HG03103 (cell line): ENCODE results near the gene DUOX2.
A peak's percentile ranks its signal among the peaks of the same experiment; 100 is the strongest.
"Not testable (repeated sequence)": the region's sequence is repeated elsewhere in the genome, so short reads cannot be mapped to it uniquely, and the experiment has no call there.

Source experiments
- ATAC-seq: cut with Tn5 transposase; IDR thresholded peaks from one replicate; pipeline ENCODE4 v1.9.1; 2021; ENCODE audit warnings: low read depth; ENCODE audit not compliant: unreplicated experiment

Gene DUOX2

GRCh38 chr15:45077391-45077790, 36.6 kb downstream of the DUOX2 start:
- ATAC-seq = not testable (repeated sequence)

- not testable (repeated sequence) for ATAC-seq
Observed at GRCh38 chr15:45075440-45076320, 38.3 kb downstream of the DUOX2 start.

GRCh38 chr15:45073602-45074001, 40.4 kb downstream of the DUOX2 start:
- ATAC-seq = not testable (repeated sequence)

GRCh38 chr15:45069942-45070360, 44.0 kb downstream of the DUOX2 start:
- ATAC-seq = not testable (repeated sequence)

GRCh38 chr15:45064386-45064785, 49.6 kb downstream of the DUOX2 start:
- ATAC-seq = no peak

- ATAC-seq = not testable (repeated sequence)
Observed at GRCh38 chr15:45062301-45062700, 51.7 kb downstream of the DUOX2 start.

GRCh38 chr15:45058690-45059675, 55.0 kb downstream of the DUOX2 start:
- not testable (repeated sequence) for ATAC-seq

- not testable (repeated sequence) for ATAC-seq
Observed at GRCh38 chr15:45052676-45053075, 61.3 kb downstream of the DUOX2 start.

GRCh38 chr15:45050587-45050986, 63.4 kb downstream of the DUOX2 start:
- ATAC-seq = no peak

GRCh38 chr15:45048794-45049631, 65.0 kb downstream of the DUOX2 start:
- peak; percentile 61 for ATAC-seq

- ATAC-seq = not testable (repeated sequence)
Observed at GRCh38 chr15:45048449-45048793, 65.6 kb downstream of the DUOX2 start.

GRCh38 chr15:45044270-45044669, 69.7 kb downstream of the DUOX2 start:
- not testable (repeated sequence) for ATAC-seq

GRCh38 chr15:45042859-45043258, 71.1 kb downstream of the DUOX2 start:
- not testable (repeated sequence) for ATAC-seq
